Measurements from ENCODE around the gene PCBP3. TPM values are rescaled to one million over a fixed set of nuclear protein-coding genes. Genes with fewer than 3 reads are reported as not detected.

PCBP3 gene
- total and polyA plus RNA-seq, 2 of the 8 experiments (the other 6 are each of a cell fraction or from before 2014, with no cell fraction given): 3.5 to 6.3 TPM

DNA sequence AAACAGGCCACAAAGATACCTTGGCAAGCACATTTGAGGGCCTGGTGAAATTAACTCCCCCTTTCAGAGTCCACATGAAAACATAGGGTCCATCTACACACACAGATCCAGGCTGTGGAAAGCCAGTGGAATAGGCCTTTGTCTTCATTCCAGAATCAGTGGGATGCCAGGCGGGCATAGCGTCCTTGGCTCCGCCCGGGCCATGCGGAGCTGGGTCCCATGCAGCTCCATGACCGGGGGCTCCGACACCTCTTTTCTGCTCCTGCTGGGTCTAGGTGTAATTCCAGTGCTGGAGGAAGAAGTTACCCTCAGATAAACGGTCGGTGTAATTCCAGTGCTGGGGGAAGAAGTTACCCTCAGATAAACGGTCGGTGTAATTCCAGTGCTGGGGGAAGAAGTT, 274.5 kb downstream of the PCBP3 start:
- FAIRE-seq: no peak
- Histone ChIP-seq H3K36me3 (ENCODE audit: control insufficient read depth in 2 of 4, insufficient read depth in 4 of 4, low read length in 3 of 4) (no peaks in the 10 kb centered on the region), H2BK15ac (ENCODE audit: low read length) (no peak overlapping the region), H4K20me1 (replicated peaks in 1 of 2; ENCODE audit: control insufficient read depth in 1 of 2, insufficient read depth in 2 of 2, low read length in 2 of 2) (no peaks in the 10 kb centered on the region), H3K56ac (replicated peaks; ENCODE audit: insufficient read length, low read depth, low read length) (no peak overlapping the region), H3K4me1 (replicated peaks in 1 of 4; ENCODE audit: control insufficient read depth in 3 of 4, insufficient read depth in 4 of 4, low read length in 3 of 4) (no peaks in the 10 kb centered on the region), H3K9me3 (ENCODE audit: insufficient read depth in 2 of 2, low read depth in 1 of 2, low read length in 1 of 2) (no peaks in the 10 kb centered on the region; a peak in 1 of 4 replicates), H3K23ac (ENCODE audit: insufficient read length) (no peak overlapping the region), H3K79me1 (ENCODE audit: low read depth, low read length) (no peaks in the 10 kb centered on the region; the same call in 1 of the 2 replicates), H2BK120ac (replicated peaks; ENCODE audit: low read depth, low read length) (no peak overlapping the region), H2BK12ac (ENCODE audit: low read depth, low read length) (no peak overlapping the region), H2BK20ac (ENCODE audit: low read length) (no peak overlapping the region), H3K27ac (ENCODE audit: low read depth, low read length) (no peak overlapping the region), H4K8ac (ENCODE audit: extremely low read depth, insufficient read depth, low read length) (no peak overlapping the region), H3K79me2 (ENCODE audit: control insufficient read depth in 1 of 2, insufficient read depth in 2 of 2, low read length in 2 of 2) (no peaks in the 10 kb centered on the region), H2AFZ (ENCODE audit: low read length) (no peak overlapping the region), H4K91ac (replicated peaks; ENCODE audit: insufficient read length, low read length) (no peak overlapping the region), H2AK5ac (ENCODE audit: low read depth, low read length) (no peak overlapping the region), H2BK5ac (ENCODE audit: low read depth, low read length) (no peak overlapping the region), H3K23me2 (ENCODE audit: low read depth, low read length) (no peaks in the 10 kb centered on the region), H3K4ac (replicated peaks; ENCODE audit: insufficient read length, low read depth, low read length) (no peak overlapping the region), H3K4me2 (ENCODE audit: insufficient read depth in 1 of 2, low read depth in 2 of 2, low read length in 2 of 2) (no peak overlapping the region), H3K27me3 (replicated peaks in 1 of 4; ENCODE audit: control insufficient read depth in 3 of 4, extremely low read depth in 1 of 4, insufficient read depth in 3 of 4, low read length in 3 of 4) (peaks cover 0 to 4% (median 0%) of the 10 kb centered on the region in 4 experiments; a peak in 1 of 7 replicates), H4K5ac (ENCODE audit: insufficient read length, low read depth, low read length) (no peak overlapping the region), H3K14ac (ENCODE audit: insufficient read length) (no peak overlapping the region), H3K9ac (replicated peaks in 1 of 4; ENCODE audit: extremely low read depth in 1 of 4, low read depth in 3 of 4, low read length in 3 of 4) (no peak overlapping the region), H3K18ac (ENCODE audit: extremely low read depth, low read length) (no peak overlapping the region), H3K4me3 (ENCODE audit: extremely low read depth in 1 of 4, insufficient read depth in 2 of 4, low read depth in 3 of 4, low read length in 4 of 4) (no peak overlapping the region)
- WGBS, 2 experiments (ENCODE audit: extremely low coverage in 1 of 2, insufficient coverage in 1 of 2, insufficient read length in 1 of 2, insufficient replicate concordance in 2 of 2, low coverage in 1 of 2, low lambda C conversion rate in 2 of 2, missing lambda C conversion rate in 1 of 2): 96% methylated on average over 7 of the region's 11 CpGs; no CpG with 5 or more reads in 1 of the 2 experiments
- DNase-seq (ENCODE audit: low read depth in 1 of 2, low spot score in 2 of 2): no peak
- CTCF ChIA-PET (ENCODE audit: partially characterized antibody): interaction anchor here (1.6 kb wide), 1 partner anchor 11 kb away, joined by 3 read pairs; no protein-coding TSS in a partner anchor
- no peak for TF ChIP-seq TAF7 (optimal IDR thresholded peaks at IDR 0.05; ENCODE audit: borderline replicate concordance, low read depth, low read length)
- no peak for TF ChIP-seq KDM4A (IDR thresholded peaks at IDR 0.05; ENCODE audit: low read depth, low read length, severe bottlenecking)
- TF ChIP-seq JUN (IDR thresholded peaks at IDR 0.05; ENCODE audit: low read depth, low read length): no peak
- no peak for TF ChIP-seq TEAD4 (IDR thresholded peaks at IDR 0.05; ENCODE audit: low read depth, low read length)
- no peak for TF ChIP-seq SP1 (IDR thresholded peaks at IDR 0.05; ENCODE audit: low read depth, low read length)
- no peak for TF ChIP-seq TCF12 (IDR thresholded peaks at IDR 0.05; ENCODE audit: low read depth, low read length)
- TF ChIP-seq, protein P1, sequence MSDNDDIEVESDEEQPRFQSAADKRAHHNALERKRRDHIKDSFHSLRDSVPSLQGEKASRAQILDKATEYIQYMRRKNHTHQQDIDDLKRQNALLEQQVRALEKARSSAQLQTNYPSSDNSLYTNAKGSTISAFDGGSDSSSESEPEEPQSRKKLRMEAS (IDR thresholded peaks at IDR 0.05): no peak
- TF ChIP-seq KDM1A (IDR thresholded peaks at IDR 0.05; ENCODE audit: borderline replicate concordance, low read length): no peak
- TF ChIP-seq SAP30 (IDR thresholded peaks at IDR 0.05; ENCODE audit: insufficient read depth, insufficient replicate concordance, low read length): no peak
- TF ChIP-seq SP2 (IDR thresholded peaks at IDR 0.05; ENCODE audit: low read length): no peak
- no peak for TF ChIP-seq ASH2L (IDR thresholded peaks at IDR 0.05; ENCODE audit: low read length)
- no peak for TF ChIP-seq CTBP2 (IDR thresholded peaks at IDR 0.05; ENCODE audit: borderline replicate concordance, insufficient read depth, insufficient read length, low read length)
- TF ChIP-seq POLR2A (IDR thresholded peaks at IDR 0.05; ENCODE audit: control extremely low read depth in 1 of 2, low read depth in 2 of 2, low read length in 2 of 2): no peak
- POLR2A ChIA-PET (ENCODE audit: partially characterized antibody): no interaction called here
